ENCODE results near the gene CCNG1.
"Not testable (repeated sequence)": the region's sequence is repeated elsewhere in the genome, so short reads cannot be mapped to it uniquely, and the experiment has no call there.

The CCNG1 gene

GRCh38 chr5:163424836-163425235 is 12.6 kb upstream of the CCNG1 start:
- no peak for TF ChIP-seq CTCF (IDR thresholded peaks at IDR 0.05; ENCODE audit: low read length)
- no peak for TF ChIP-seq EZH2 (IDR thresholded peaks at IDR 0.05; ENCODE audit: borderline replicate concordance, low read length)
- H3K4me1 ChIP-seq (ENCODE audit: insufficient read depth, low read length, severe bottlenecking), result no peaks in the 10 kb centered on the region
- no peaks in the 10 kb centered on the region; the same call in 1 of the 2 replicates for H3K36me3 ChIP-seq (ENCODE audit: insufficient read depth, low read length)
- no peak overlapping the region for H3K4me2 ChIP-seq (ENCODE audit: low read length)
- H3F3A ChIP-seq (ENCODE audit: insufficient read depth, low read length), result no peaks in the 10 kb centered on the region
- no peaks in the 10 kb centered on the region for H3K27me3 ChIP-seq (ENCODE audit: insufficient read depth, low read length)
- H3K9ac ChIP-seq (ENCODE audit: low read length), result no peak overlapping the region
- no peak overlapping the region for H3K4me3 ChIP-seq (ENCODE audit: low read depth, low read length, poor library complexity, severe bottlenecking)
- H3K9me3 ChIP-seq (ENCODE audit: low read length), result no peaks in the 10 kb centered on the region
- H3K27ac ChIP-seq (ENCODE audit: low read depth, low read length, poor library complexity, severe bottlenecking), result no peak overlapping the region
- no peaks in the 10 kb centered on the region for H3K9me2 ChIP-seq (ENCODE audit: low read depth, low read length)
- H4K20me1 ChIP-seq (ENCODE audit: insufficient read depth, low read length), result no peaks in the 10 kb centered on the region
- no peak overlapping the region for H2AFZ ChIP-seq (ENCODE audit: low read length)
- no peaks in the 10 kb centered on the region for H3K79me2 ChIP-seq (ENCODE audit: insufficient read depth, low read length)

- not testable (repeated sequence) for H3K9me2 ChIP-seq (ENCODE audit: low read depth, low read length); H3K27ac ChIP-seq (ENCODE audit: low read depth, low read length, poor library complexity, severe bottlenecking); H3K4me3 ChIP-seq (ENCODE audit: low read depth, low read length, poor library complexity, severe bottlenecking); H3K4me1 ChIP-seq (ENCODE audit: insufficient read depth, low read length, severe bottlenecking); H3K9ac ChIP-seq (ENCODE audit: low read length); H3K4me2 ChIP-seq (ENCODE audit: low read length); H3K36me3 ChIP-seq (ENCODE audit: insufficient read depth, low read length); H4K20me1 ChIP-seq (ENCODE audit: insufficient read depth, low read length); H3K27me3 ChIP-seq (ENCODE audit: insufficient read depth, low read length); H2AFZ ChIP-seq (ENCODE audit: low read length); H3K79me2 ChIP-seq (ENCODE audit: insufficient read depth, low read length); H3K9me3 ChIP-seq (ENCODE audit: low read length); H3F3A ChIP-seq (ENCODE audit: insufficient read depth, low read length)
These were observed 11.3 kb upstream of the CCNG1 start for GRCh38 chr5:163426128-163426527.

GRCh38 chr5:163432544-163432943 is 4.9 kb upstream of the CCNG1 start:
- H3K9ac ChIP-seq (ENCODE audit: low read length), result no peak overlapping the region
- H3K79me2 ChIP-seq (ENCODE audit: insufficient read depth, low read length), result no peaks in the 10 kb centered on the region
- H3K9me3 ChIP-seq (ENCODE audit: low read length), result no peaks in the 10 kb centered on the region
- H3K36me3 ChIP-seq (ENCODE audit: insufficient read depth, low read length), result no peaks in the 10 kb centered on the region
- TF ChIP-seq EZH2 (IDR thresholded peaks at IDR 0.05; ENCODE audit: borderline replicate concordance, low read length) (no peak), CTCF (IDR thresholded peaks at IDR 0.05; ENCODE audit: low read length) (no peak)
- no peaks in the 10 kb centered on the region for H4K20me1 ChIP-seq (ENCODE audit: insufficient read depth, low read length)
- peaks cover 8% of the 10 kb centered on the region for H3K4me1 ChIP-seq (ENCODE audit: insufficient read depth, low read length, severe bottlenecking)
- no peaks in the 10 kb centered on the region for H3K9me2 ChIP-seq (ENCODE audit: low read depth, low read length)
- H3K27ac ChIP-seq (ENCODE audit: low read depth, low read length, poor library complexity, severe bottlenecking), result no peak overlapping the region
- H3K4me2 ChIP-seq (ENCODE audit: low read length), result no peak overlapping the region
- H3K4me3 ChIP-seq (ENCODE audit: low read depth, low read length, poor library complexity, severe bottlenecking), result no peak overlapping the region
- H3F3A ChIP-seq (ENCODE audit: insufficient read depth, low read length), result no peaks in the 10 kb centered on the region
- H3K27me3 ChIP-seq (ENCODE audit: insufficient read depth, low read length), result no peaks in the 10 kb centered on the region
- no peak overlapping the region for H2AFZ ChIP-seq (ENCODE audit: low read length)

GRCh38 chr5:163433271-163433670 is 4.1 kb upstream of the CCNG1 start:
- Histone ChIP-seq H2AFZ (ENCODE audit: low read length) (no peak overlapping the region), H3K27ac (ENCODE audit: low read depth, low read length, poor library complexity, severe bottlenecking) (no peak overlapping the region)

More at GRCh38 chr5:163433271-163433670, 4.1 kb upstream of the CCNG1 start:
- no peaks in the 10 kb centered on the region for H3K9me3 ChIP-seq (ENCODE audit: low read length)
- no peaks in the 10 kb centered on the region for H3K9me2 ChIP-seq (ENCODE audit: low read depth, low read length)
- H3K9ac ChIP-seq (ENCODE audit: low read length), result no peak overlapping the region
- H3K4me1 ChIP-seq (ENCODE audit: insufficient read depth, low read length, severe bottlenecking), result peaks cover 11% of the 10 kb centered on the region
- no peak overlapping the region for H3K4me2 ChIP-seq (ENCODE audit: low read length)
- H3K36me3 ChIP-seq (ENCODE audit: insufficient read depth, low read length), result no peaks in the 10 kb centered on the region
- no peaks in the 10 kb centered on the region for H3F3A ChIP-seq (ENCODE audit: insufficient read depth, low read length)
- TF ChIP-seq CTCF (IDR thresholded peaks at IDR 0.05; ENCODE audit: low read length) (no peak), EZH2 (IDR thresholded peaks at IDR 0.05; ENCODE audit: borderline replicate concordance, low read length) (no peak)
- H3K4me3 ChIP-seq (ENCODE audit: low read depth, low read length, poor library complexity, severe bottlenecking), result no peak overlapping the region
- H3K79me2 ChIP-seq (ENCODE audit: insufficient read depth, low read length), result peaks cover 4% of the 10 kb centered on the region
- H3K27me3 ChIP-seq (ENCODE audit: insufficient read depth, low read length), result no peaks in the 10 kb centered on the region
- H4K20me1 ChIP-seq (ENCODE audit: insufficient read depth, low read length), result no peaks in the 10 kb centered on the region
